Measurements from ENCODE around the gene CFAP46. TPM values are rescaled to one million over a fixed set of nuclear protein-coding genes. Genes with fewer than 3 reads are reported as not detected.

The CFAP46 gene
- total and polyA plus RNA-seq, 2 of the 4 experiments (the other 2 are of a cell fraction): 1.3 to 1.8 TPM

- H2AK9ac ChIP-seq (replicated peaks; ENCODE audit: low read depth, low read length, poor library complexity): no peak overlapping the region
- H3K9me3 ChIP-seq (ENCODE audit: control insufficient read depth, insufficient read depth, low read length): peaks cover 4% of the 10 kb centered on the region; the same call in 1 of the 2 replicates
- no peak for ATAC-seq (ENCODE audit: low read depth)
- no peak overlapping the region for H3K23ac ChIP-seq (ENCODE audit: low read depth, low read length)
- H4K5ac ChIP-seq (ENCODE audit: low read depth, low read length): no peak overlapping the region
- peaks cover 3% of the 10 kb centered on the region; the same call in 1 of the 2 replicates for H3K27me3 ChIP-seq (ENCODE audit: control insufficient read depth, insufficient read depth, low read length)
- no TSS peak for BruUV-seq (replicated peaks)
- H2BK120ac ChIP-seq (ENCODE audit: low read depth, low read length): no peak overlapping the region
- no peak for DNase-seq
- H4K91ac ChIP-seq (ENCODE audit: insufficient read depth, low read depth, low read length): no peak overlapping the region
- no peaks in the 10 kb centered on the region for H3K36me3 ChIP-seq (ENCODE audit: control insufficient read depth, insufficient read depth, low read length)
- H2AFZ ChIP-seq (replicated peaks; ENCODE audit: low read length, poor library complexity): no peak overlapping the region
- no peak overlapping the region for H3K4ac ChIP-seq (ENCODE audit: low read depth, low read length)
- H3K4me1 ChIP-seq (ENCODE audit: control insufficient read depth, insufficient read depth, low read length): no peaks in the 10 kb centered on the region
- in situ Hi-C loops (cut with MboI; ENCODE audit: low sequenced_read_pairs): no loop called here
- no peak overlapping the region for H3K4me2 ChIP-seq (ENCODE audit: low read depth, low read length)
- H2BK5ac ChIP-seq (ENCODE audit: low read depth, low read length, poor library complexity, severe bottlenecking): no peak overlapping the region
- H3K27ac ChIP-seq (ENCODE audit: insufficient read depth, low read length): no peak overlapping the region
- no peaks in the 10 kb centered on the region for H4K20me1 ChIP-seq (ENCODE audit: insufficient read depth, low read length)
- H2BK20ac ChIP-seq (ENCODE audit: low read depth, low read length): no peak overlapping the region
- H3K14ac ChIP-seq (replicated peaks; ENCODE audit: low read depth, low read length): no peak overlapping the region
- intact Hi-C loops (cut with micrococcal nuclease): no loop called here
- no peaks in the 10 kb centered on the region for H3K79me1 ChIP-seq (ENCODE audit: low read depth in 1 of 2, low read length in 2 of 2)
- dilution Hi-C loops (cut with HindIII; ENCODE audit: low sequenced_read_pairs, unreplicated experiment): no loop called here
- no peak overlapping the region for H4K8ac ChIP-seq (ENCODE audit: low read depth in 2 of 2, low read length in 2 of 2)
- H3K4me3 ChIP-seq (ENCODE audit: insufficient read depth, low read depth, low read length): no peak overlapping the region
- H3K9me1 ChIP-seq (ENCODE audit: insufficient read depth, low read length): no peaks in the 10 kb centered on the region
- no peak overlapping the region for H3K9ac ChIP-seq (ENCODE audit: low read depth, low read length)
- no peak overlapping the region for H2BK15ac ChIP-seq (ENCODE audit: low read depth, low read length)
- H2AK5ac ChIP-seq (ENCODE audit: low read depth, low read length): no peak overlapping the region
- POLR2A ChIA-PET (ENCODE audit: unreplicated experiment): no interaction called here
- no peak for TF ChIP-seq RFX5 (IDR thresholded peaks at IDR 0.05; ENCODE audit: low read depth, low read length)
- TF ChIP-seq CTCF (conservative IDR thresholded peaks at IDR 0.05; ENCODE audit: low read depth, low read length): no peak
- no peak for TF ChIP-seq MAFK (IDR thresholded peaks at IDR 0.05; ENCODE audit: low read depth, low read length)
- TF ChIP-seq ELK1 (IDR thresholded peaks at IDR 0.05; ENCODE audit: borderline replicate concordance, low read depth, low read length): no peak
- TF ChIP-seq FOS (IDR thresholded peaks at IDR 0.05; ENCODE audit: low read depth, low read length): no peak
- no peak for TF ChIP-seq CEBPB (IDR thresholded peaks at IDR 0.05; ENCODE audit: low read depth, low read length)
- no peak for TF ChIP-seq BHLHE40 (IDR thresholded peaks at IDR 0.05; ENCODE audit: low read depth, low read length)
- TF ChIP-seq CHD1 (IDR thresholded peaks at IDR 0.05; ENCODE audit: low read depth, low read length): no peak
- no peak for TF ChIP-seq USF2 (IDR thresholded peaks at IDR 0.05; ENCODE audit: low read depth, low read length)
- no peak overlapping the region for H3K18ac ChIP-seq (ENCODE audit: low read depth, low read length)
- H3K56ac ChIP-seq (ENCODE audit: extremely low read depth, insufficient read depth, low read length): no peak overlapping the region
- 78% methylated on average over 37 of the region's 41 CpGs; no CpG with 5 or more reads in 1 of the 2 experiments for WGBS, 2 experiments (ENCODE audit: extremely low coverage in 2 of 2, insufficient read length in 1 of 2)
- CTCF ChIA-PET: no interaction called here
These were observed 34.3 kb downstream of the CFAP46 start for GRCh38 chr10:132907821-132908620.
